ENCODE measurements around the gene TSPAN18.

The TSPAN18 gene

GRCh38 chr11:44763121-44763820 is 36.5 kb downstream of the TSPAN18 start:
- Histone ChIP-seq H3K27me3 (ENCODE audit: low read depth) (no peaks in the 10 kb centered on the region), H3K4me1 (peaks cover 9% of the 10 kb centered on the region), H3K9me3 (peaks cover under 1% of the 10 kb centered on the region), H3K4me3 (no peak overlapping the region), H3K36me3 (replicated peaks) (no peaks in the 10 kb centered on the region)
- in situ Hi-C loops (cut with MboI; ENCODE audit: low sequenced_read_pairs), result no loop called here
- DNase-seq (ENCODE audit: low spot score in 2 of 2), result no peak

- H3K4me1 ChIP-seq, result peaks cover 9% of the 10 kb centered on the region
- in situ Hi-C loops (cut with MboI; ENCODE audit: low sequenced_read_pairs), result no loop called here
- no peak for DNase-seq (ENCODE audit: low spot score in 2 of 2)
Observed at GRCh38 chr11:44764583-44764982, 37.8 kb downstream of the TSPAN18 start.

GRCh38 chr11:44765026-44765595 is 38.3 kb downstream of the TSPAN18 start:
- Histone ChIP-seq H3K4me3 (no peak overlapping the region), H3K27me3 (ENCODE audit: low read depth) (no peaks in the 10 kb centered on the region), H3K4me1 (peaks cover 9% of the 10 kb centered on the region), H3K9me3 (no peaks in the 10 kb centered on the region), H3K36me3 (replicated peaks) (no peaks in the 10 kb centered on the region)
- in situ Hi-C loops (cut with MboI; ENCODE audit: low sequenced_read_pairs), result no loop called here
- no peak for DNase-seq (ENCODE audit: low spot score in 2 of 2)

More at GRCh38 chr11:44764583-44764982, 37.8 kb downstream of the TSPAN18 start:
- Histone ChIP-seq H3K9me3 (no peaks in the 10 kb centered on the region), H3K36me3 (replicated peaks) (no peaks in the 10 kb centered on the region), H3K4me3 (no peak overlapping the region), H3K27me3 (ENCODE audit: low read depth) (no peaks in the 10 kb centered on the region)

GRCh38 chr11:44765676-44766075 is 38.9 kb downstream of the TSPAN18 start:
- Histone ChIP-seq H3K36me3 (replicated peaks) (no peaks in the 10 kb centered on the region), H3K27me3 (ENCODE audit: low read depth) (no peaks in the 10 kb centered on the region), H3K9me3 (no peaks in the 10 kb centered on the region), H3K4me1 (peaks cover 9% of the 10 kb centered on the region), H3K4me3 (no peak overlapping the region)
- no peak for DNase-seq (ENCODE audit: low spot score in 2 of 2)
- in situ Hi-C loops (cut with MboI; ENCODE audit: low sequenced_read_pairs), result no loop called here

- in situ Hi-C loops (cut with MboI; ENCODE audit: low sequenced_read_pairs), result no loop called here
- DNase-seq (ENCODE audit: low spot score in 2 of 2), result no peak
- H3K4me3 ChIP-seq, result no peak overlapping the region
Observed at GRCh38 chr11:44766112-44766971, 39.6 kb downstream of the TSPAN18 start.

GRCh38 chr11:44766972-44767278 is 40.2 kb downstream of the TSPAN18 start:
- no peak for DNase-seq (ENCODE audit: low spot score in 2 of 2)
- in situ Hi-C loops (cut with MboI; ENCODE audit: low sequenced_read_pairs), result no loop called here
- Histone ChIP-seq H3K36me3 (replicated peaks) (no peaks in the 10 kb centered on the region), H3K4me1 (no peaks in the 10 kb centered on the region), H3K4me3 (no peak overlapping the region), H3K27me3 (ENCODE audit: low read depth) (no peaks in the 10 kb centered on the region), H3K9me3 (no peaks in the 10 kb centered on the region)

More at GRCh38 chr11:44766112-44766971, 39.6 kb downstream of the TSPAN18 start:
- Histone ChIP-seq H3K4me1 (peaks cover 5% of the 10 kb centered on the region), H3K9me3 (no peaks in the 10 kb centered on the region), H3K36me3 (replicated peaks) (no peaks in the 10 kb centered on the region), H3K27me3 (ENCODE audit: low read depth) (no peaks in the 10 kb centered on the region)

- Histone ChIP-seq H3K4me3 (no peak overlapping the region), H3K4me1 (no peaks in the 10 kb centered on the region), H3K36me3 (replicated peaks) (no peaks in the 10 kb centered on the region), H3K9me3 (no peaks in the 10 kb centered on the region), H3K27me3 (ENCODE audit: low read depth) (no peaks in the 10 kb centered on the region)
- DNase-seq (ENCODE audit: low spot score in 2 of 2), result no peak
- in situ Hi-C loops (cut with MboI; ENCODE audit: low sequenced_read_pairs), result no loop called here
Observed at GRCh38 chr11:44767421-44767820, 40.7 kb downstream of the TSPAN18 start.

- in situ Hi-C loops (cut with MboI; ENCODE audit: low sequenced_read_pairs), result no loop called here
- DNase-seq (ENCODE audit: low spot score in 2 of 2), result no peak
- Histone ChIP-seq H3K36me3 (replicated peaks) (no peaks in the 10 kb centered on the region), H3K9me3 (no peaks in the 10 kb centered on the region), H3K4me1 (no peaks in the 10 kb centered on the region), H3K4me3 (no peak overlapping the region), H3K27me3 (ENCODE audit: low read depth) (no peaks in the 10 kb centered on the region)
Observed at GRCh38 chr11:44770401-44770800, 43.6 kb downstream of the TSPAN18 start.

GRCh38 chr11:44771252-44771734 is 44.5 kb downstream of the TSPAN18 start:
- no peak for DNase-seq (ENCODE audit: low spot score in 2 of 2)
- Histone ChIP-seq H3K9me3 (no peaks in the 10 kb centered on the region), H3K4me3 (no peak overlapping the region), H3K36me3 (replicated peaks) (no peaks in the 10 kb centered on the region), H3K27me3 (ENCODE audit: low read depth) (no peaks in the 10 kb centered on the region), H3K4me1 (no peaks in the 10 kb centered on the region)
- in situ Hi-C loops (cut with MboI; ENCODE audit: low sequenced_read_pairs), result no loop called here

GRCh38 chr11:44771841-44772240 is 45.1 kb downstream of the TSPAN18 start:
- in situ Hi-C loops (cut with MboI; ENCODE audit: low sequenced_read_pairs), result no loop called here
- no peaks in the 10 kb centered on the region for H3K9me3 ChIP-seq
- no peak overlapping the region for H3K4me3 ChIP-seq
- no peaks in the 10 kb centered on the region for H3K4me1 ChIP-seq
- H3K36me3 ChIP-seq (replicated peaks), result no peaks in the 10 kb centered on the region
- no peak for DNase-seq (ENCODE audit: low spot score in 2 of 2)
- H3K27me3 ChIP-seq (ENCODE audit: low read depth), result no peaks in the 10 kb centered on the region

GRCh38 chr11:44773351-44773965 is 46.7 kb downstream of the TSPAN18 start:
- no peaks in the 10 kb centered on the region for H3K27me3 ChIP-seq (ENCODE audit: low read depth)
- H3K9me3 ChIP-seq, result no peaks in the 10 kb centered on the region
- in situ Hi-C loops (cut with MboI; ENCODE audit: low sequenced_read_pairs), result no loop called here
- H3K4me3 ChIP-seq, result no peak overlapping the region
- no peak for DNase-seq (ENCODE audit: low spot score in 2 of 2)
- no peaks in the 10 kb centered on the region for H3K36me3 ChIP-seq (replicated peaks)
- no peaks in the 10 kb centered on the region for H3K4me1 ChIP-seq

GRCh38 chr11:44774108-44774507 is 47.3 kb downstream of the TSPAN18 start:
- no peak for DNase-seq (ENCODE audit: low spot score in 2 of 2)
- Histone ChIP-seq H3K4me3 (no peak overlapping the region), H3K27me3 (ENCODE audit: low read depth) (no peaks in the 10 kb centered on the region), H3K4me1 (no peaks in the 10 kb centered on the region), H3K9me3 (no peaks in the 10 kb centered on the region), H3K36me3 (replicated peaks) (no peaks in the 10 kb centered on the region)
- in situ Hi-C loops (cut with MboI; ENCODE audit: low sequenced_read_pairs), result no loop called here

GRCh38 chr11:44774731-44775130 is 48.0 kb downstream of the TSPAN18 start:
- DNase-seq (ENCODE audit: low spot score in 2 of 2), result no peak
- in situ Hi-C loops (cut with MboI; ENCODE audit: low sequenced_read_pairs), result no loop called here
- no peaks in the 10 kb centered on the region for H3K36me3 ChIP-seq (replicated peaks)
- H3K4me1 ChIP-seq, result no peaks in the 10 kb centered on the region
- no peaks in the 10 kb centered on the region for H3K9me3 ChIP-seq
- H3K4me3 ChIP-seq, result no peak overlapping the region
- H3K27me3 ChIP-seq (ENCODE audit: low read depth), result no peaks in the 10 kb centered on the region
